MCF 10A (cell line): ENCODE data around the gene ZNF467. TPM values are rescaled to one million over a fixed set of nuclear protein-coding genes. Genes with fewer than 3 reads are reported as not detected.

Source experiments
- BruUV-seq: library from RNA; stranded (reverse); fragments of 400-500 nt; replicated peaks from 2 replicates; lab custom pipeline; 2021; lab: Mats Ljungman, UMichigan
- CTCF ChIA-PET: fragments of 300-600 bp; sonication (Branson Sonifier 250); formaldehyde crosslinking; extraction: SDS; loops from one replicate; lab custom pipeline; 2021; ENCODE audit warnings: antibody characterized with exemption, inconsistent platforms; lab: Yijun Ruan, JAX
- POLR2A ChIA-PET: fragments of 300-600, 350-650 bp; sonication (Branson Sonifier 250); formaldehyde crosslinking; extraction: SDS; loops from one replicate; lab custom pipeline; 2020; ENCODE audit warnings: antibody characterized with exemption, inconsistent platforms; lab: Yijun Ruan, JAX
- DNase-seq: peaks from one replicate; pipeline ENCODE4 v3.0.0-alpha.2; 2018; ENCODE audit not compliant: unreplicated experiment
- H3K27ac Mint-ChIP-seq: one replicate; pipeline ENCODE4 v1.8.0; 2022; ENCODE audit warnings: mild to moderate bottlenecking, low read depth, mixed read lengths; ENCODE audit not compliant: unreplicated experiment
- H3K27me3 Mint-ChIP-seq: one replicate; pipeline ENCODE4 v1.8.0; 2022; ENCODE audit warnings: mixed read lengths; ENCODE audit not compliant: insufficient read depth, unreplicated experiment
- H3K36me3 Mint-ChIP-seq: one replicate; pipeline ENCODE4 v1.8.0; 2022; ENCODE audit warnings: mild to moderate bottlenecking, moderate library complexity, mixed read lengths; ENCODE audit not compliant: insufficient read depth, unreplicated experiment
- H3K4me1 Mint-ChIP-seq: one replicate; pipeline ENCODE4 v1.8.0; 2022; ENCODE audit warnings: mixed read lengths; ENCODE audit not compliant: insufficient read depth, unreplicated experiment
- H3K4me3 Mint-ChIP-seq: one replicate; pipeline ENCODE4 v1.8.0; 2022; ENCODE audit warnings: mild to moderate bottlenecking, moderate library complexity, mixed read lengths; ENCODE audit not compliant: unreplicated experiment
- H3K9me3 Mint-ChIP-seq: one replicate; pipeline ENCODE4 v1.8.0; 2022; ENCODE audit warnings: mixed read lengths; ENCODE audit not compliant: unreplicated experiment
- intact Hi-C: fragments of 100-400 bp; cut with micrococcal nuclease; formaldehyde crosslinking; loops from 2 replicates; pipeline ENCODE4 v1.14.1; 2022
- total RNA-seq: library from RNA; stranded (reverse); gene quantifications from 2 replicates; pipeline ENCODE4 v1.2.3, GENCODE V29; 2022
- TF ChIP-seq, protein P1 (sequence below): fragments of 200-600 bp; IDR thresholded peaks from one replicate; pipeline ENCODE4 v1.8.0; 2022; ENCODE audit warnings: antibody characterized with exemption, mild to moderate bottlenecking; ENCODE audit not compliant: unreplicated experiment

Gene ZNF467
- total RNA-seq, 1 experiment from 2014 or later = 3.7 TPM

DNA sequence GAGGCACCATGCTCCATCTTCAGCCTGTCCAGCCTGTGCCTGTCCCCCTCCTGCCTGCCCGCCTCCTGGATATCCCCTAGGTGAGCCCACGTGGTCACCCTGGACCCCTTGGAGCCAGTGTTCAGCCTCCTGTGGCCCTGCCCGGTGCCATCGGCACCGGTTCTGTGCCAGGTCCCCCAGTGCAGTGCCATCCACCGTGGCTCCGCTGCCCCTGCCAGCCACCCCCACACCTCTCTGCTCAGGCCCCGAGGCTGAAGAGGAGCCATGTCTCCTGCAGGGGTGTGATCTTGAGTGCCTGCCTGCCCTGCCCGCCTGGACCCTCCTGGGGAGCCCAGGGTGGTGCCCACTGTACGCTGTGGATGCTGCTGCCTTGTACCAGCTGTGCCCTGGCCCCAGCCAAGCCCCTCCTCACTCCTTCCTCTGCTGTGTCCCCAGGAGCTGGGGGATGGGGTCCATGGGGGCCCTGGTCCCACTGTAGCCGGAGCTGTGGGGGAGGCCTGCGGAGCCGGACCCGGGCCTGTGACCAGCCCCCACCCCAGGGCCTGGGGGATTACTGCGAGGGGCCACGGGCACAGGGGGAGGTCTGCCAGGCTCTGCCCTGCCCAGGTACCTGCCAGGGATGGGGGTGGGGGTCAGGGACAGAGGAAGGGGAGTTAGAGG, 38.6 kb upstream of the ZNF467 start:
- CTCF ChIA-PET = interaction anchor here (0.6 to 0.7 kb wide), 3 partner anchors 12 to 26 kb away, joined by 3 to 4 read pairs (median 3); partner anchors contain the start of gene ZNF862
- H3K36me3 Mint-ChIP-seq = no peaks in the 10 kb centered on the region

DNA sequence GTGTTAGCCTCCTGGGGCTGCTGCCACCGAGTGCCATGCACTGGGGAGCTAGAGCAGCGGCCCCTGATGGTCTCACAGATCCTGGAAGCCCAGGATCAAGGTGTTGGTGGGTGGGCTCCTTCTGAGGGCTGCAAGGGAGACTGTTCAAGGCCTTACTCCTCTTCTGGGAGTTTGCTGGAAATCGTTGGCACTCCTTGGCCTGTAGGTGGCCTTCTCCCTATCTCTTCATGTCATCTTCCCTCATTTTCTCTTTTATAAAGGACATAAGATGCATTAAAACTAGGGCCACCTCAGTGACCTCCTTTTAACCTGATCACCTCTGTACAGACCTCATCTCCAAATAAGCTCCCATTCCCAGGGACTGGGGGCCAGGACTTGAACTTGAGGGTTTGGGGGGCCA, 37.8 kb upstream of the ZNF467 start:
- Mint-ChIP-seq H3K9me3 (no peaks in the 10 kb centered on the region), H3K36me3 (no peaks in the 10 kb centered on the region), H3K27ac (no peak overlapping the region), H3K4me3 (no peak overlapping the region), H3K27me3 (peaks cover 19% of the 10 kb centered on the region), H3K4me1 (no peaks in the 10 kb centered on the region)
- DNase-seq = peak; percentile 18
- no TSS peak for BruUV-seq
- ChIA-PET POLR2A (no interaction called here), CTCF (interaction anchor here (0.7 to 1.4 kb wide), 3 partner anchors 10 to 27 kb away, joined by 3 to 4 read pairs (median 3); partner anchors contain the start of gene ZNF862)
- TF ChIP-seq, protein P1, sequence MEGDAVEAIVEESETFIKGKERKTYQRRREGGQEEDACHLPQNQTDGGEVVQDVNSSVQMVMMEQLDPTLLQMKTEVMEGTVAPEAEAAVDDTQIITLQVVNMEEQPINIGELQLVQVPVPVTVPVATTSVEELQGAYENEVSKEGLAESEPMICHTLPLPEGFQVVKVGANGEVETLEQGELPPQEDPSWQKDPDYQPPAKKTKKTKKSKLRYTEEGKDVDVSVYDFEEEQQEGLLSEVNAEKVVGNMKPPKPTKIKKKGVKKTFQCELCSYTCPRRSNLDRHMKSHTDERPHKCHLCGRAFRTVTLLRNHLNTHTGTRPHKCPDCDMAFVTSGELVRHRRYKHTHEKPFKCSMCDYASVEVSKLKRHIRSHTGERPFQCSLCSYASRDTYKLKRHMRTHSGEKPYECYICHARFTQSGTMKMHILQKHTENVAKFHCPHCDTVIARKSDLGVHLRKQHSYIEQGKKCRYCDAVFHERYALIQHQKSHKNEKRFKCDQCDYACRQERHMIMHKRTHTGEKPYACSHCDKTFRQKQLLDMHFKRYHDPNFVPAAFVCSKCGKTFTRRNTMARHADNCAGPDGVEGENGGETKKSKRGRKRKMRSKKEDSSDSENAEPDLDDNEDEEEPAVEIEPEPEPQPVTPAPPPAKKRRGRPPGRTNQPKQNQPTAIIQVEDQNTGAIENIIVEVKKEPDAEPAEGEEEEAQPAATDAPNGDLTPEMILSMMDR = peak; percentile 23
- intact Hi-C loops = no loop called here

More for the DNA sequence above, 38.6 kb upstream of the ZNF467 start:
- no peak for DNase-seq
- Mint-ChIP-seq H3K27me3 (peaks cover 12% of the 10 kb centered on the region), H3K9me3 (no peaks in the 10 kb centered on the region), H3K27ac (no peak overlapping the region), H3K4me1 (no peaks in the 10 kb centered on the region), H3K4me3 (no peak overlapping the region)
- POLR2A ChIA-PET = no interaction called here
- BruUV-seq = no TSS peak
- TF ChIP-seq, protein P1 = no peak
- intact Hi-C loops = no loop called here

DNA sequence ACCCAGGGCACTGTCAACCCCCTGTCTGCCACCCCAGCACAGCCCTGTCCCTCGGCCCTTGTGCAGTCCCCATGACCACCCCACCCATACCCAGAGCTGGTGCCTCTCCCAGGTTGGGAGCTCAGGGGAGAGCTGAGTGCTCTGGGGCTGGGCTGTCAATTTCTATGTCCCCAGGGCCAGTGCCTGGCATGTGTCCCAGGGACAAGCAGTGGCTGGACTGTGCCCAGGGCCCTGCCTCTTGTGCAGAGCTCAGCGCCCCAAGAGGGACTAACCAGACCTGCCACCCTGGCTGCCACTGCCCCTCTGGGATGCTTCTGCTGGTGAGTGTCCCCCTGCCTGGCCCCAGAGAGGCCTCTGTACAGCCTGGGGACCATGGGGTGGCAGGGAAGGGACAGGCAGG, 35.8 kb upstream of the ZNF467 start:
- TF ChIP-seq, protein P1 = no peak
- CTCF ChIA-PET = interaction anchor here (0.6 to 1.4 kb wide), 5 partner anchors 9 to 1021 kb away, joined by 3 to 5 read pairs (median 3); no protein-coding TSS in a partner anchor
- no peak overlapping the region for H3K4me3 Mint-ChIP-seq
- H3K4me1 Mint-ChIP-seq = no peaks in the 10 kb centered on the region
- POLR2A ChIA-PET = no interaction called here
- intact Hi-C loops = loop anchor here (5.0 kb wide), 1 partner anchor 468 kb away; no protein-coding TSS in a partner anchor
- no TSS peak for BruUV-seq
- H3K9me3 Mint-ChIP-seq = no peaks in the 10 kb centered on the region
- DNase-seq = no peak
- peaks cover 33% of the 10 kb centered on the region for H3K27me3 Mint-ChIP-seq
- no peaks in the 10 kb centered on the region for H3K36me3 Mint-ChIP-seq
- no peak overlapping the region for H3K27ac Mint-ChIP-seq

DNA sequence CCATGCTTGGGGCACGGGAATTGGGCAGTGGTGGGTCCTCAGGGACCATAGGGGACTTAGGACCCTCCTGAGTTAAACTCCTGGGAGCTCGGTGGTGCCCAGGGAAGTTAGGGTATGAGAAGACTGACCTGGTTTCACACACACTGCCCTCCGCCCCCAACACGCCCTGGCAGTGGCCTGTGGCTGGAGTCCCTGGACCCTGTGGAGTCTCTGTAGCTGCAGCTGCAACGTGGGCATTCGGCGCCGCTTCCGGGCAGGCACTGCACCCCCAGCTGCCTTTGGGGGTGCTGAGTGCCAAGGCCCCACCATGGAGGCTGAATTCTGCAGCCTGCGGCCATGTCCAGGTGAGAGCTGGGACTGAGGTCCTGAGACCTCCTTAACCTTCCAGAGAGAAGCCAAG, 34.9 kb upstream of the ZNF467 start:
- POLR2A ChIA-PET = no interaction called here
- CTCF ChIA-PET = interaction anchor here (0.5 to 3.1 kb wide), 11 partner anchors 10 to 1067 kb away, joined by 3 to 19 read pairs (median 7); no protein-coding TSS in a partner anchor
- intact Hi-C loops = loop anchor here (5.0 kb wide), 1 partner anchor 469 kb away; no protein-coding TSS in a partner anchor

More for the DNA sequence above, 34.9 kb upstream of the ZNF467 start:
- Mint-ChIP-seq H3K4me3 (no peak overlapping the region), H3K27ac (no peak overlapping the region), H3K27me3 (peaks cover 36% of the 10 kb centered on the region), H3K4me1 (no peaks in the 10 kb centered on the region), H3K36me3 (no peaks in the 10 kb centered on the region), H3K9me3 (no peaks in the 10 kb centered on the region)
- no TSS peak for BruUV-seq
- DNase-seq = no peak
- TF ChIP-seq, protein P1 = no peak
